Right lobe of liver (tissue), 4 donors: ENCODE results near the gene SNED1.

Experiments
- POLR2A ChIP-seq: fragments of 450-650 bp; IDR thresholded peaks from one replicate; pipeline ENCODE4 v1.6.1; 2017; ENCODE audit warnings: antibody characterized with exemption, mild to moderate bottlenecking
- TF ChIP-seq, protein P1 (sequence below), 4 donors: fragments of 200-600 bp in 3 of 4; fragments of 450-650 bp in 1 of 4; IDR thresholded peaks; one replicate each; pipeline versions ENCODE4 v1.5.1 to v1.8.0; 2016 to 2022; ENCODE audit warnings: antibody characterized with exemption in 4 of 4, mild to moderate bottlenecking in 2 of 4
- donor health status: DM: no; HTN: no; CAD: no.
- donor health status: DM: no; HTN: no; CAD: no.
- donor health status: DM: no; HTN: yes; CAD: no.

DNA sequence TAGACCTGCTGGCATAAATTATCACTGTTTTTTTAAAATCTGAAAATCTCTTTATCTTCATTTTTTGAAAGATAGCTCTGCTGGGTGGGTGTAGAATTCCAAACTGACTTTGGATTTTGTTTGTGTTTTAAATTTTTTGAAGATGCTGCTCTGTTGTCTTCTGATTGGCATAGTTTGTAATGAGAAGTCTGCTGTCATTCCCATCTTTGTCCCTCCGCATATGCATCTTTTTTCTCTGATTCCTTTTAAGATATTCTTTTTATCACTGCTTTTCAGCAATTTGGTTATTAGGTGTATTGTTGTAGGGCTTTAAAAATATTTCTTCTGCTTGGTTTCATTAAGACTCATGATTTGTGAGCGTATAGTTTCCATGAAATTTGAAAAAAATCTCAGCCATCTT is 7.2 kb downstream of the SNED1 start:
- TF ChIP-seq, protein P1, sequence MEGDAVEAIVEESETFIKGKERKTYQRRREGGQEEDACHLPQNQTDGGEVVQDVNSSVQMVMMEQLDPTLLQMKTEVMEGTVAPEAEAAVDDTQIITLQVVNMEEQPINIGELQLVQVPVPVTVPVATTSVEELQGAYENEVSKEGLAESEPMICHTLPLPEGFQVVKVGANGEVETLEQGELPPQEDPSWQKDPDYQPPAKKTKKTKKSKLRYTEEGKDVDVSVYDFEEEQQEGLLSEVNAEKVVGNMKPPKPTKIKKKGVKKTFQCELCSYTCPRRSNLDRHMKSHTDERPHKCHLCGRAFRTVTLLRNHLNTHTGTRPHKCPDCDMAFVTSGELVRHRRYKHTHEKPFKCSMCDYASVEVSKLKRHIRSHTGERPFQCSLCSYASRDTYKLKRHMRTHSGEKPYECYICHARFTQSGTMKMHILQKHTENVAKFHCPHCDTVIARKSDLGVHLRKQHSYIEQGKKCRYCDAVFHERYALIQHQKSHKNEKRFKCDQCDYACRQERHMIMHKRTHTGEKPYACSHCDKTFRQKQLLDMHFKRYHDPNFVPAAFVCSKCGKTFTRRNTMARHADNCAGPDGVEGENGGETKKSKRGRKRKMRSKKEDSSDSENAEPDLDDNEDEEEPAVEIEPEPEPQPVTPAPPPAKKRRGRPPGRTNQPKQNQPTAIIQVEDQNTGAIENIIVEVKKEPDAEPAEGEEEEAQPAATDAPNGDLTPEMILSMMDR (IDR thresholded peaks at IDR 0.05): no peak
- no peak for TF ChIP-seq POLR2A
